Subcutaneous abdominal adipose tissue (tissue), 5 donors: Measurements from ENCODE around the gene ARHGEF25.
"Not testable (repeated sequence)": the region's sequence is repeated elsewhere in the genome, so short reads cannot be mapped to it uniquely, and the experiment has no call there.

ENCODE experiments used
- H3K27ac ChIP-seq: one replicate; pipeline ENCODE4 v1.7.0; 2013; ENCODE audit warnings: low read depth, mild to moderate bottlenecking, inconsistent platforms, low read length, moderate library complexity
- H3K27me3 ChIP-seq, 5 donors: one replicate each; pipeline ENCODE4 v1.7.0; 2013; ENCODE audit warnings: low read length in 5 of 5, inconsistent platforms in 1 of 5; ENCODE audit not compliant: control insufficient read depth in 5 of 5, insufficient read depth in 4 of 5
- H3K36me3 ChIP-seq, 5 donors: one replicate each; pipeline ENCODE4 v1.7.0; 2013; ENCODE audit warnings: low read length in 5 of 5; ENCODE audit not compliant: control insufficient read depth in 5 of 5, insufficient read depth in 5 of 5
- H3K4me1 ChIP-seq, 5 donors: one replicate each; pipeline ENCODE4 v1.7.0; 2013; ENCODE audit warnings: low read length in 5 of 5, mild to moderate bottlenecking in 3 of 5, moderate library complexity in 1 of 5; ENCODE audit not compliant: control insufficient read depth in 5 of 5, insufficient read depth in 5 of 5
- H3K4me3 ChIP-seq, 5 donors: one replicate each; pipeline ENCODE4 v1.7.0; 2013; ENCODE audit warnings: low read length in 5 of 5, low read depth in 1 of 5
- H3K9ac ChIP-seq, 5 donors: one replicate each; pipeline ENCODE4 v1.7.0; 2013; ENCODE audit warnings: low read length in 5 of 5, mild to moderate bottlenecking in 4 of 5, moderate library complexity in 3 of 5
- H3K9me3 ChIP-seq, 5 donors: one replicate each; pipeline ENCODE4 v1.7.0; 2013; ENCODE audit warnings: low read length in 5 of 5; ENCODE audit not compliant: control insufficient read depth in 5 of 5
- donor health status: healthy.
- donor health status: healthy.
- donor health status: healthy.
- donor health status: healthy.
- donor health status: healthy.

Gene ARHGEF25

GRCh38 chr12:57656408-57656807 is 45.2 kb downstream of the ARHGEF25 start:
- H3K4me3 ChIP-seq, result not testable (repeated sequence)

GRCh38 chr12:57657744-57658143 is 46.5 kb downstream of the ARHGEF25 start:
- H3K27ac ChIP-seq, result no peak overlapping the region
- H3K27me3 ChIP-seq, result no peaks in the 10 kb centered on the region
- H3K9me3 ChIP-seq, result peaks cover 0 to 4% (median 0%) of the 10 kb centered on the region in 5 donors
- peaks cover 0 to 5% (median 2%) of the 10 kb centered on the region in 5 donors for H3K4me1 ChIP-seq
- H3K36me3 ChIP-seq, result no peaks in the 10 kb centered on the region
- H3K4me3 ChIP-seq, result no peak overlapping the region
- no peak overlapping the region for H3K9ac ChIP-seq

More at GRCh38 chr12:57656408-57656807, 45.2 kb downstream of the ARHGEF25 start:
- H3K4me1 ChIP-seq, H3K27me3 ChIP-seq, H3K9me3 ChIP-seq, H3K9ac ChIP-seq, H3K36me3 ChIP-seq, H3K27ac ChIP-seq: not testable (repeated sequence)

- Histone ChIP-seq H3K27me3 (no peaks in the 10 kb centered on the region), H3K9ac (no peak overlapping the region), H3K4me1 (peaks cover 0 to 5% (median 2%) of the 10 kb centered on the region in 5 donors), H3K36me3 (no peaks in the 10 kb centered on the region), H3K4me3 (no peak overlapping the region), H3K27ac (no peak overlapping the region), H3K9me3 (peaks cover 0 to 4% (median 0%) of the 10 kb centered on the region in 5 donors)
Observed at GRCh38 chr12:57658890-57659289, 47.7 kb downstream of the ARHGEF25 start.

- H3K4me3 ChIP-seq, result no peak overlapping the region
Observed at GRCh38 chr12:57661376-57661775, 50.1 kb downstream of the ARHGEF25 start.

GRCh38 chr12:57665066-57665820 is 54.0 kb downstream of the ARHGEF25 start:
- not testable (repeated sequence) for H3K9me3 ChIP-seq, H3K36me3 ChIP-seq, H3K27me3 ChIP-seq, H3K9ac ChIP-seq, H3K4me1 ChIP-seq, H3K27ac ChIP-seq, H3K4me3 ChIP-seq

More at GRCh38 chr12:57661376-57661775, 50.1 kb downstream of the ARHGEF25 start:
- Histone ChIP-seq H3K27me3 (no peaks in the 10 kb centered on the region), H3K9me3 (peaks cover 0 to 4% (median 0%) of the 10 kb centered on the region in 5 donors), H3K36me3 (no peaks in the 10 kb centered on the region), H3K9ac (no peak overlapping the region), H3K4me1 (peaks cover 0 to 5% (median 2%) of the 10 kb centered on the region in 5 donors), H3K27ac (no peak overlapping the region)
